Ishikawa (cell line): Measurements from ENCODE around the gene ACR.

Experiments used
- CREB1 ChIP-seq: IDR thresholded peaks from 2 replicates; pipeline ENCODE4 v1.6.1; 2012; ENCODE audit warnings: low read depth
- EGR1 ChIP-seq: IDR thresholded peaks from 2 replicates; pipeline ENCODE4 v1.6.1; 2012
- EP300 ChIP-seq: IDR thresholded peaks from 2 replicates; pipeline ENCODE4 v1.6.1; 2012; ENCODE audit warnings: borderline replicate concordance
- NFIC ChIP-seq: IDR thresholded peaks from 2 replicates; pipeline ENCODE4 v1.6.1; 2012
- RAD21 ChIP-seq: IDR thresholded peaks from 2 replicates; pipeline ENCODE4 v1.6.1; 2012; ENCODE audit warnings: low read depth
- TAF1 ChIP-seq: IDR thresholded peaks from 2 replicates; pipeline ENCODE4 v1.6.1; 2012; ENCODE audit warnings: low read depth, mild to moderate bottlenecking
- TEAD4 ChIP-seq: IDR thresholded peaks from 2 replicates; pipeline ENCODE4 v1.6.1; 2012
- YY1 ChIP-seq: IDR thresholded peaks from 2 replicates; pipeline ENCODE4 v1.6.1; 2012; ENCODE audit warnings: low read depth
- ZBTB7A ChIP-seq: IDR thresholded peaks from 2 replicates; pipeline ENCODE4 v1.6.1; 2012; ENCODE audit warnings: low read depth
- TF ChIP-seq, protein P1 (sequence below): IDR thresholded peaks from 2 replicates; pipeline ENCODE4 v1.6.1; 2012; ENCODE audit warnings: low read depth, mild to moderate bottlenecking
- TF ChIP-seq, protein P2 (sequence below): IDR thresholded peaks from 2 replicates; pipeline ENCODE4 v1.6.1; 2012
- TF ChIP-seq, protein P3 (sequence below): IDR thresholded peaks from 2 replicates; pipeline ENCODE4 v1.6.1; 2012

ACR gene

DNA sequence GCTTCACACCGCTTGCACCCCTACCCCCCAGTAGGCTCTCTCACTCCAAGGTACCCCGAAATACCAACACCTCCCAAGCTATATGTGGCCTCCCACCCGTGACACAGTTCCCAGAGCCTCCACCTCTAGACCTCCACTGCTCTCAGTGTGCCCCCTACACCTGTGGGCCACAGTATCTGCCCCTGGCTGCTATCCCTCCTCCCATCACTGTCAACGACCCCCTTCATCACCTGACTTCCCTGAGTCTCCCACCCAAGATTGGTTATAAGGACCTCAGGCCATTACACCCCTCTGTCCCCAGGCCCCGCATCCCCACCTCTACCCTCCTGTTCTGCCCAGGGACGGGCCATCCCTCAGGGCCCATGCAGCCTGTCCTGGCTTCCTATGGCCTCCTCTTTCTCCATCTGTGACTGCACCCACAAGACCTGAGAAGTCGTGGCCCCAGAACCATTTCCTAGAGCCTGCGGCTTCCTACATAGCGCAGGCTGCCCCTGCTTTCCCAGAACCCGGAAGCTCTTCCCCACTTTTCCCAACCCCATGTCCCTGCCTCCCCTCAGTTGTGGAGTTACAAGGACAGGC is 734 bp downstream of the ACR start:
- TF ChIP-seq, protein P1, sequence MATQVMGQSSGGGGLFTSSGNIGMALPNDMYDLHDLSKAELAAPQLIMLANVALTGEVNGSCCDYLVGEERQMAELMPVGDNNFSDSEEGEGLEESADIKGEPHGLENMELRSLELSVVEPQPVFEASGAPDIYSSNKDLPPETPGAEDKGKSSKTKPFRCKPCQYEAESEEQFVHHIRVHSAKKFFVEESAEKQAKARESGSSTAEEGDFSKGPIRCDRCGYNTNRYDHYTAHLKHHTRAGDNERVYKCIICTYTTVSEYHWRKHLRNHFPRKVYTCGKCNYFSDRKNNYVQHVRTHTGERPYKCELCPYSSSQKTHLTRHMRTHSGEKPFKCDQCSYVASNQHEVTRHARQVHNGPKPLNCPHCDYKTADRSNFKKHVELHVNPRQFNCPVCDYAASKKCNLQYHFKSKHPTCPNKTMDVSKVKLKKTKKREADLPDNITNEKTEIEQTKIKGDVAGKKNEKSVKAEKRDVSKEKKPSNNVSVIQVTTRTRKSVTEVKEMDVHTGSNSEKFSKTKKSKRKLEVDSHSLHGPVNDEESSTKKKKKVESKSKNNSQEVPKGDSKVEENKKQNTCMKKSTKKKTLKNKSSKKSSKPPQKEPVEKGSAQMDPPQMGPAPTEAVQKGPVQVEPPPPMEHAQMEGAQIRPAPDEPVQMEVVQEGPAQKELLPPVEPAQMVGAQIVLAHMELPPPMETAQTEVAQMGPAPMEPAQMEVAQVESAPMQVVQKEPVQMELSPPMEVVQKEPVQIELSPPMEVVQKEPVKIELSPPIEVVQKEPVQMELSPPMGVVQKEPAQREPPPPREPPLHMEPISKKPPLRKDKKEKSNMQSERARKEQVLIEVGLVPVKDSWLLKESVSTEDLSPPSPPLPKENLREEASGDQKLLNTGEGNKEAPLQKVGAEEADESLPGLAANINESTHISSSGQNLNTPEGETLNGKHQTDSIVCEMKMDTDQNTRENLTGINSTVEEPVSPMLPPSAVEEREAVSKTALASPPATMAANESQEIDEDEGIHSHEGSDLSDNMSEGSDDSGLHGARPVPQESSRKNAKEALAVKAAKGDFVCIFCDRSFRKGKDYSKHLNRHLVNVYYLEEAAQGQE, result no peak
- no peak for TF ChIP-seq TAF1
- TF ChIP-seq EP300, result no peak
- TF ChIP-seq CREB1, result no peak
- no peak for TF ChIP-seq EGR1

DNA sequence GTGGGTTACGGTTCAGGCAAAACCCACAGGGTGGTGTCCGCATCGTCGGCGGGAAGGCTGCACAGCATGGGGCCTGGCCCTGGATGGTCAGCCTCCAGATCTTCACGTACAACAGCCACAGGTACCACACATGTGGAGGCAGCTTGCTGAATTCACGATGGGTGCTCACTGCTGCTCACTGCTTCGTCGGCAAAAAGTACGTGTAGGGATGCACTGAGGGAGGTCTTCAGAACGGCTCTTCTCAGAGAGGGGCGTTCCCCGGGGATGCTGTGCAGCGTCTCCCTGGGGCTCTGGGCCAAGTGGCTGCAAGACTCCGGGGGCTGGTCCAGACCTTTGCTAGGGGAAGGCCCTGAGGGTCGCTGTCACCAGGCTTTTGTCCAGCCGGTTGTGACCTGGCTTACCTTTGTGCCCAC is 1.3 kb downstream of the ACR start:
- no peak for TF ChIP-seq RAD21
- TF ChIP-seq, protein P1, result no peak
- TF ChIP-seq CREB1, result no peak
- TF ChIP-seq TAF1, result no peak
- no peak for TF ChIP-seq EGR1
- no peak for TF ChIP-seq ZBTB7A
- TF ChIP-seq EP300, result no peak
- TF ChIP-seq, protein P2, sequence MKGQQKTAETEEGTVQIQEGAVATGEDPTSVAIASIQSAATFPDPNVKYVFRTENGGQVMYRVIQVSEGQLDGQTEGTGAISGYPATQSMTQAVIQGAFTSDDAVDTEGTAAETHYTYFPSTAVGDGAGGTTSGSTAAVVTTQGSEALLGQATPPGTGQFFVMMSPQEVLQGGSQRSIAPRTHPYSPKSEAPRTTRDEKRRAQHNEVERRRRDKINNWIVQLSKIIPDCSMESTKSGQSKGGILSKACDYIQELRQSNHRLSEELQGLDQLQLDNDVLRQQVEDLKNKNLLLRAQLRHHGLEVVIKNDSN, result no peak
- no peak for TF ChIP-seq NFIC
- TF ChIP-seq, protein P3, sequence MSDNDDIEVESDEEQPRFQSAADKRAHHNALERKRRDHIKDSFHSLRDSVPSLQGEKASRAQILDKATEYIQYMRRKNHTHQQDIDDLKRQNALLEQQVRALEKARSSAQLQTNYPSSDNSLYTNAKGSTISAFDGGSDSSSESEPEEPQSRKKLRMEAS, result no peak
- no peak for TF ChIP-seq TEAD4

DNA sequence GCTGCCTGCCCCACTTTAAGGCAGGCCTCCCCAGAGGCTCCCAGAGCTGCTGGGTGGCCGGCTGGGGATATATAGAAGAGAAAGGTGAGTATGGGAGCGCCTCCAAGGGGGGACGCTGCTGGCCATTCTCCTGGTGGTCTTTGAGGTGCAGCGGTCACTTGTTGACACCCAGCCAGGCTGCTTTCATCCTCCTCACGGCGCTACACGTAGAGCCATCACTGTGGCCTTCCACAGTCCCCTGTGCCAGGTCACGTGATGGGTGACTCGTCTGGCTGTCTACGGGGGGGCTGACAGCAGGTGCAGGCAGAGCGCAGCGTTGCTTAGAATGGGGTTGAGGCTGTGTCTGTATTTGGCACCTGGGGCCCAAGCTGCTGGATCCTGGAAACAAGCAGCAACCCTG is 1.9 kb downstream of the ACR start:
- TF ChIP-seq YY1 (no peak), CREB1 (no peak), TEAD4 (no peak), RAD21 (no peak), TAF1 (no peak)
- TF ChIP-seq, protein P1, result no peak
- TF ChIP-seq, protein P2, result peak; percentile 73

DNA sequence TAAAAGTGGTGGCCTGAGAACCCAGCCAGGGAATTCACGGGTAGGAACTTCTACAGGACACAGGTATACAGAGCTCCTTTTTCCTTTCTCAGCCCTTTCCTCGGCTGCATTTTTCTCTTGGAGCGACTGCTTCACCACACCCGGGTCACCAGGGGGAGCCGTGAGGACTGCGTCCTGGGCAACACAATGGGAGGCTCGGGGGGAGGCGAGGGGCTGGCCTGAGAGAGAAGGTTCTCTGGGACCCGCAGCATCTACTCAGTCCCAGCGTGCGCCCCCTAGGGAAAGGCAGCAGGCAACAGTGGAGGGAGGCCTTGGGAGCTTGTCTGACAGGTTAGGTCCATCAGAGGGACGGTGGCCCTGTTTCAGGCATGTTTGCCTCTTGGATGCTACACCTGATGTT is 37.1 kb downstream of the ACR start:
- TF ChIP-seq RAD21, result peak; percentile 33; the same call in 1 of the 2 replicates

DNA sequence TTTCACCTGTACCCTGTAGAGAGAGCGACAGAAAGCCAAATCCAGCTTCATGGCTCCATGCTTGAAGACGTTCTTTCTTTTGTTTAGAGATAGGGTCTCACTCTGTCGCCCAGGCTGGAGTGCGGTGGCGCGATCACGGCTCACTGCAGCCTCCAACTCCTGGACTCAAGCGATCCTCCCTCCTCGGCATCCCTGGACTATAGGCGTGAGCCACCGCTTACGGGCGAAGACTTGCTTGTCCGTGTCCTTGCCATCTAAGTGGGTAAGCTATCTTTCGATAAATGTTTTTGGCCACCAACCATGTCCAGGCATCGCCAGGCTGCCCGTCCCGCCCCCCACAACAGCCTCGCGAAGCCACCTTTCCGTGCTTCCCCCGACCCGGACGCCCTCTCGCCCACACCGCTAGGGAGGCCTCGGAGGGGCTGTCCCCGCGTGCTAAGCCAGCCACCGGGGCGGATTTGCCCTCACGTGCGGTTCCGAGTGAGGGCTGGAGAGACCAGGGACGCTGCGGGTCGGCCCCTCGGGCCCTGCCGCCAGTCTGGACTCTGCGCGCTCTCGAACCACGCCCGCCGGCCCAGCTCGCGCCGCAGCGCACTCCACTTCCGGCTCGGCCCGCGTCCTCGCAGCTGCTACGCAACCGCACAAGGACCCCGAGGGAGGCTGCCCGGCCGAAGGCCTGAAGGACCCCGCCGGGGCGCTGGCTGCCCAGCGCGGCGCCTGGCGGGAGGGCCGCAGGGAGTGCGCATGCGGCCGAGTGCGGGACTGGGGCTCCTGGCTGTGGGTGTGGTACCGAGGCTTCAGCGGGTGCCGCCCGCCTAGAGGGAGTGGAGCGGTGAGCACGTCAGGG is 45.3 kb downstream of the ACR start, which contains the start of gene RABL2B:
RABL2B (minus strand) TSS at position 604 of the 847 bp plus-strand sequence. CDS start 1,342 bp downstream, outside the sequence.
- TF ChIP-seq TAF1, result peak; percentile 49
- TF ChIP-seq, protein P3, result peak; percentile 75
